Gastrocnemius medialis (tissue), 4 donors: ENCODE data around the gene PEAK1. TPM values are rescaled to one million over a fixed set of nuclear protein-coding genes. Genes with fewer than 3 reads are reported as not detected.

Experiments
- ATAC-seq, 2 donors: fragments of 150-250 bp; one replicate each; pipeline ENCODE4 v1.9.1; 2016
- DNase-seq, 2 donors: peaks; one replicate each; pipeline ENCODE4 v3.0.0-alpha.2; 2019
- H3K27ac ChIP-seq, 4 donors: fragments of 200-600 bp; sonication (generic); 1 replicate in 1 of 4; 2 replicates in 3 of 4; pipeline ENCODE4 v1.5.1; 2016 to 2018; ENCODE audit warnings: mild to moderate bottlenecking in 2 of 4, moderate library complexity in 1 of 4
- H3K27me3 ChIP-seq, 3 donors: fragments of 200-600 bp; sonication (generic) in 2 of 3; 1 replicate in 1 of 3; 2 replicates in 2 of 3; pipeline versions ENCODE4 v1.5.1 to v1.6.0; 2016 to 2019; ENCODE audit warnings: mild to moderate bottlenecking in 1 of 3, moderate library complexity in 1 of 3
- H3K36me3 ChIP-seq, 2 donors: fragments of 200-600 bp; sonication (generic) in 1 of 2; one replicate each; pipeline ENCODE4 v1.5.1; 2017 to 2018
- H3K4me1 ChIP-seq, 2 donors: fragments of 200-600 bp; sonication (generic) in 1 of 2; one replicate each; pipeline ENCODE4 v1.5.1; 2016 to 2017; ENCODE audit warnings: mild to moderate bottlenecking in 2 of 2
- H3K4me3 ChIP-seq, 4 donors: fragments of 200-600 bp; sonication (generic) in 3 of 4; 1 replicate in 1 of 4; 2 replicates in 3 of 4; pipeline ENCODE4 v1.5.1; 2016 to 2019; ENCODE audit warnings: mild to moderate bottlenecking in 2 of 4
- H3K9me3 ChIP-seq, 3 donors: fragments of 200-600 bp; sonication (generic) in 2 of 3; 1 replicate in 1 of 3; 2 replicates in 2 of 3; pipeline ENCODE4 v1.5.1; 2016 to 2019
- POLR2A ChIP-seq, 2 donors: fragments of 450-650 bp; IDR thresholded peaks; one replicate each; pipeline ENCODE4 v1.6.1; 2017; ENCODE audit warnings: antibody characterized with exemption in 2 of 2, mild to moderate bottlenecking in 2 of 2, moderate library complexity in 2 of 2
- in situ Hi-C, 4 donors: fragments of 200-750 bp; cut with MboI; loops; one replicate each; pipeline versions ENCODE4 v1.15.0 to v1.8.0; 2017; ENCODE audit warnings: low sequenced_read_pairs in 4 of 4
- intact Hi-C: fragments of 100-400 bp; cut with DNase I; formaldehyde crosslinking; loops from one replicate; pipeline ENCODE4 v1.15.1; 2023; ENCODE audit warnings: low total_unique reads
- total RNA-seq, 4 donors: library from RNA; depleted of rRNA; stranded (reverse); fragments of >200 nt; gene quantifications; one replicate each; pipeline versions ENCODE4 v1.1.0 to v1.2.3, GENCODE V29; 2016
- TF ChIP-seq, protein P1 (sequence below), 5 experiments: fragments of 450-650 bp in 3 of 5; fragments of 200-600 bp in 2 of 5; sonication (generic) in 2 of 5; IDR thresholded peaks in 4 of 5; conservative IDR thresholded peaks in 1 of 5; 1 replicate in 4 of 5; 2 replicates in 1 of 5; pipeline ENCODE4 v1.5.1; 2016 to 2019; ENCODE audit warnings: antibody characterized with exemption in 5 of 5, mild to moderate bottlenecking in 3 of 5, moderate library complexity in 3 of 5

The PEAK1 gene
- total RNA-seq, 4 donors from 2014 or later: 17.8 to 21.9 (median 20.8) TPM

DNA sequence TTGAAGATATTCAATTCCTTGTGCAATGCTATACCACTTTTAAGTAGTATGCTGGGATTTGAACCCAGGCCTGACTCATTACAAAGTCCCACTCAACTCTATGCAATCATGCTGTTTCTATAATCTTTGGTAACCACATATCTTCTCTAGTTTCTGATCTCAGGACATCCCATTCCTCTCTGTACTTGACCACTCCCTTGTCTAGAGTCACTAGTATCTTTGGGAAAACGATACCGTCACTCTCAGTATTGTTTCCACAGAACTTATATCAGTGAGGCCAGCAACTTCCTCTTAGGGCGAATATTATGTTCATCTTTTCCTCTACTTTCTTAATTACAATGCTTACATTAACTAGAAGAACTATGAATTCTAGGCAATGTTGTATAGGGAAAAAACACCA, 211.7 kb downstream of the PEAK1 start:
- in situ Hi-C loops (no loop called here), intact Hi-C loops (no loop called here)
- Histone ChIP-seq H3K27ac (no peak overlapping the region), H3K27me3 (no peaks in the 10 kb centered on the region), H3K36me3 (no peaks in the 10 kb centered on the region), H3K9me3 (no peaks in the 10 kb centered on the region), H3K4me3 (no peak overlapping the region), H3K4me1 (no peaks in the 10 kb centered on the region)
- ATAC-seq: no peak
- no peak for DNase-seq
- TF ChIP-seq POLR2A (IDR thresholded peaks at IDR 0.05): no peak
- TF ChIP-seq, protein P1, sequence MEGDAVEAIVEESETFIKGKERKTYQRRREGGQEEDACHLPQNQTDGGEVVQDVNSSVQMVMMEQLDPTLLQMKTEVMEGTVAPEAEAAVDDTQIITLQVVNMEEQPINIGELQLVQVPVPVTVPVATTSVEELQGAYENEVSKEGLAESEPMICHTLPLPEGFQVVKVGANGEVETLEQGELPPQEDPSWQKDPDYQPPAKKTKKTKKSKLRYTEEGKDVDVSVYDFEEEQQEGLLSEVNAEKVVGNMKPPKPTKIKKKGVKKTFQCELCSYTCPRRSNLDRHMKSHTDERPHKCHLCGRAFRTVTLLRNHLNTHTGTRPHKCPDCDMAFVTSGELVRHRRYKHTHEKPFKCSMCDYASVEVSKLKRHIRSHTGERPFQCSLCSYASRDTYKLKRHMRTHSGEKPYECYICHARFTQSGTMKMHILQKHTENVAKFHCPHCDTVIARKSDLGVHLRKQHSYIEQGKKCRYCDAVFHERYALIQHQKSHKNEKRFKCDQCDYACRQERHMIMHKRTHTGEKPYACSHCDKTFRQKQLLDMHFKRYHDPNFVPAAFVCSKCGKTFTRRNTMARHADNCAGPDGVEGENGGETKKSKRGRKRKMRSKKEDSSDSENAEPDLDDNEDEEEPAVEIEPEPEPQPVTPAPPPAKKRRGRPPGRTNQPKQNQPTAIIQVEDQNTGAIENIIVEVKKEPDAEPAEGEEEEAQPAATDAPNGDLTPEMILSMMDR (IDR thresholded peaks at IDR 0.05 in 4 of 5, conservative IDR thresholded peaks at IDR 0.05 in 1 of 5): no peak

DNA sequence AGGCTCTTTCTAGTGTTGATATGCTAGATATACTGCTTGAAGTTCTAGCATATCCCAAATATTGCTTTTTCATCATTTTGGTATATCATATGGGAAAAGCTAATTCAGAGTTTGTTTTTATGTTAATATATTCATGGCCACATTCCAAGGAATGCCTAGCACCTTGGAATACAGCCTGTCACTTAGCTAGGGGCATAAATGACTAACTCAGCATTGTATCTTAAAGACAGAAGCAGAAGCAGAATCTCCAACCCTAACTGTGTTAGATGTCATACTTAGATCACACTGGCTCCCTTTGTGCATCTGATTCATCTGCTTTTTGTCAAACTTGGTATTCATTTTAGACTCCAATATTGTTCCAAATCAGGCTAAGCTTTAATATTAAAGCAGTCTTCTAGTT, 218.2 kb downstream of the PEAK1 start:
- Histone ChIP-seq H3K36me3 (peaks cover 0 to 20% of the 10 kb centered on the region in 2 donors), H3K9me3 (no peaks in the 10 kb centered on the region), H3K4me3 (no peak overlapping the region), H3K27ac (no peak overlapping the region), H3K27me3 (no peaks in the 10 kb centered on the region), H3K4me1 (no peaks in the 10 kb centered on the region)
- DNase-seq: no peak
- in situ Hi-C loops (no loop called here), intact Hi-C loops (no loop called here)
- no peak for ATAC-seq
- TF ChIP-seq POLR2A (IDR thresholded peaks at IDR 0.05): no peak
- TF ChIP-seq, protein P1 (IDR thresholded peaks at IDR 0.05 in 4 of 5, conservative IDR thresholded peaks at IDR 0.05 in 1 of 5): no peak

- in situ Hi-C loops: no loop called here
- DNase-seq (no peak), ATAC-seq (no peak)
- no peak for TF ChIP-seq POLR2A (IDR thresholded peaks at IDR 0.05)
- TF ChIP-seq, protein P1 (IDR thresholded peaks at IDR 0.05 in 4 of 5, conservative IDR thresholded peaks at IDR 0.05 in 1 of 5): no peak
- Histone ChIP-seq H3K9me3 (no peaks in the 10 kb centered on the region), H3K27ac (no peak overlapping the region), H3K4me1 (no peaks in the 10 kb centered on the region), H3K36me3 (peaks cover 0 to 20% of the 10 kb centered on the region in 2 donors), H3K4me3 (no peak overlapping the region), H3K27me3 (no peaks in the 10 kb centered on the region)
- intact Hi-C loops: no loop called here
These were observed 223.5 kb downstream of the PEAK1 start for GRCh38 chr15:77196381-77196780.

DNA sequence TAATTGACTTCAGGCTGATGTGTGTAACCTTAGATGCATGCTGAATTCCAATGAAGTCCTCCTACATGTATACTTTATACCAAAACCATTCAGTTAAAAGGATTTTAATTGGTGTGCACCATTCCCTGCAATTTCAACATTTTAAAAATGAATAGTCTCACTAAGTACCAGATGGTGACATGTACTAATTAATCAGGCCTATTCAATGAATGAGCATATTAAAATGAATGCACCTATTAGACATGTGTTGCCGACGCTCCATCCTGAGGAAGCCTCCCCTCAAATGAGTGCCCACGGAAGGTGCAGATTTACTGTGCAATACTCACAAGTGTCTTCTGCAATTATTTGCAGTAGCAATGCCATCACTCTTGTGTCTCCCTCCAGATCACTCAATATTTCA, 224.3 kb downstream of the PEAK1 start:
- intact Hi-C loops (no loop called here), in situ Hi-C loops (no loop called here)

More for the DNA sequence above, 224.3 kb downstream of the PEAK1 start:
- TF ChIP-seq POLR2A (IDR thresholded peaks at IDR 0.05): no peak
- TF ChIP-seq, protein P1 (IDR thresholded peaks at IDR 0.05 in 4 of 5, conservative IDR thresholded peaks at IDR 0.05 in 1 of 5): no peak
- H3K4me3 ChIP-seq: no peak overlapping the region
- no peaks in the 10 kb centered on the region for H3K4me1 ChIP-seq
- peaks cover 0 to 20% of the 10 kb centered on the region in 2 donors for H3K36me3 ChIP-seq
- no peaks in the 10 kb centered on the region for H3K27me3 ChIP-seq
- DNase-seq: no peak
- H3K9me3 ChIP-seq: no peaks in the 10 kb centered on the region
- no peak overlapping the region for H3K27ac ChIP-seq
- ATAC-seq: no peak
